MCF 10A (cell line): ENCODE results near the gene PTTG1IP2. TPM values are rescaled to one million over a fixed set of nuclear protein-coding genes. Genes with fewer than 3 reads are reported as not detected.

ENCODE experiments used
- BruUV-seq: library from RNA; stranded (reverse); fragments of 400-500 nt; replicated peaks from 2 replicates; lab custom pipeline; 2021; lab: Mats Ljungman, UMichigan
- CTCF ChIA-PET: fragments of 300-600 bp; sonication (Branson Sonifier 250); formaldehyde crosslinking; extraction: SDS; loops from one replicate; lab custom pipeline; 2021; ENCODE audit warnings: antibody characterized with exemption, inconsistent platforms; lab: Yijun Ruan, JAX
- POLR2A ChIA-PET: fragments of 300-600, 350-650 bp; sonication (Branson Sonifier 250); formaldehyde crosslinking; extraction: SDS; loops from one replicate; lab custom pipeline; 2020; ENCODE audit warnings: antibody characterized with exemption, inconsistent platforms; lab: Yijun Ruan, JAX
- DNase-seq: peaks from one replicate; pipeline ENCODE4 v3.0.0-alpha.2; 2018; ENCODE audit not compliant: unreplicated experiment
- H3K27ac Mint-ChIP-seq: one replicate; pipeline ENCODE4 v1.8.0; 2022; ENCODE audit warnings: mild to moderate bottlenecking, low read depth, mixed read lengths; ENCODE audit not compliant: unreplicated experiment
- H3K27me3 Mint-ChIP-seq: one replicate; pipeline ENCODE4 v1.8.0; 2022; ENCODE audit warnings: mixed read lengths; ENCODE audit not compliant: insufficient read depth, unreplicated experiment
- H3K36me3 Mint-ChIP-seq: one replicate; pipeline ENCODE4 v1.8.0; 2022; ENCODE audit warnings: mild to moderate bottlenecking, moderate library complexity, mixed read lengths; ENCODE audit not compliant: insufficient read depth, unreplicated experiment
- H3K4me1 Mint-ChIP-seq: one replicate; pipeline ENCODE4 v1.8.0; 2022; ENCODE audit warnings: mixed read lengths; ENCODE audit not compliant: insufficient read depth, unreplicated experiment
- H3K4me3 Mint-ChIP-seq: one replicate; pipeline ENCODE4 v1.8.0; 2022; ENCODE audit warnings: mild to moderate bottlenecking, moderate library complexity, mixed read lengths; ENCODE audit not compliant: unreplicated experiment
- H3K9me3 Mint-ChIP-seq: one replicate; pipeline ENCODE4 v1.8.0; 2022; ENCODE audit warnings: mixed read lengths; ENCODE audit not compliant: unreplicated experiment
- intact Hi-C: fragments of 100-400 bp; cut with micrococcal nuclease; formaldehyde crosslinking; loops from 2 replicates; pipeline ENCODE4 v1.14.1; 2022
- total RNA-seq: library from RNA; stranded (reverse); gene quantifications from 2 replicates; pipeline ENCODE4 v1.2.3, GENCODE V29; 2022
- TF ChIP-seq, protein P1 (sequence below): fragments of 200-600 bp; IDR thresholded peaks from one replicate; pipeline ENCODE4 v1.8.0; 2022; ENCODE audit warnings: antibody characterized with exemption, mild to moderate bottlenecking; ENCODE audit not compliant: unreplicated experiment

Gene PTTG1IP2
- total RNA-seq, 1 experiment from 2014 or later, result not detected

DNA sequence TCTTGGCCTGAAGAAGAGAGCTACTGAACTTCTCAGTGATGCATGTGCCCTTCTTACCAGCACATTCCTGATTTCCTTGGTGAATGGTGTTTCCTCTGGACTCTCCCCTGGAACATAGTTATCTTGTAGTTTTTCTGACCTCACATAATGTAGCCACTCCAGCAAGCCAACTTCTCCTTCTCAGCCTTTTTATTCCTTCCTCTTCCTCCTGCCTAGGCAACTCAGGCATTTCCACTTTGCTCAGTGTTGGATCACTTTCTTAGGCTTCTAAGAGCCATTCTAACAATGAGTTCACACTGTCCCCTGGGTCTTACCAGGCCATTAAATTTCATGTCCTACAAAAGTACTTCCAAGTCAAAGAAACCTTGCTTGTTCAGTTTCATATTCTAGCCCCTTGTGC is 3.6 kb upstream of the PTTG1IP2 start:
- ChIA-PET POLR2A (no interaction called here), CTCF (interaction anchor here (0.8 to 2.7 kb wide), 3 partner anchors 10 to 163 kb away, joined by 3 to 12 read pairs (median 6); no protein-coding TSS in a partner anchor)
- H3K27me3 Mint-ChIP-seq, result no peaks in the 10 kb centered on the region
- peaks cover 12% of the 10 kb centered on the region for H3K9me3 Mint-ChIP-seq
- H3K36me3 Mint-ChIP-seq, result no peaks in the 10 kb centered on the region
- H3K27ac Mint-ChIP-seq, result no peak overlapping the region
- peaks cover 6% of the 10 kb centered on the region for H3K4me1 Mint-ChIP-seq
- intact Hi-C loops, result no loop called here
- DNase-seq, result no peak
- TF ChIP-seq, protein P1, sequence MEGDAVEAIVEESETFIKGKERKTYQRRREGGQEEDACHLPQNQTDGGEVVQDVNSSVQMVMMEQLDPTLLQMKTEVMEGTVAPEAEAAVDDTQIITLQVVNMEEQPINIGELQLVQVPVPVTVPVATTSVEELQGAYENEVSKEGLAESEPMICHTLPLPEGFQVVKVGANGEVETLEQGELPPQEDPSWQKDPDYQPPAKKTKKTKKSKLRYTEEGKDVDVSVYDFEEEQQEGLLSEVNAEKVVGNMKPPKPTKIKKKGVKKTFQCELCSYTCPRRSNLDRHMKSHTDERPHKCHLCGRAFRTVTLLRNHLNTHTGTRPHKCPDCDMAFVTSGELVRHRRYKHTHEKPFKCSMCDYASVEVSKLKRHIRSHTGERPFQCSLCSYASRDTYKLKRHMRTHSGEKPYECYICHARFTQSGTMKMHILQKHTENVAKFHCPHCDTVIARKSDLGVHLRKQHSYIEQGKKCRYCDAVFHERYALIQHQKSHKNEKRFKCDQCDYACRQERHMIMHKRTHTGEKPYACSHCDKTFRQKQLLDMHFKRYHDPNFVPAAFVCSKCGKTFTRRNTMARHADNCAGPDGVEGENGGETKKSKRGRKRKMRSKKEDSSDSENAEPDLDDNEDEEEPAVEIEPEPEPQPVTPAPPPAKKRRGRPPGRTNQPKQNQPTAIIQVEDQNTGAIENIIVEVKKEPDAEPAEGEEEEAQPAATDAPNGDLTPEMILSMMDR, result no peak
- BruUV-seq, result no TSS peak
- no peak overlapping the region for H3K4me3 Mint-ChIP-seq

DNA sequence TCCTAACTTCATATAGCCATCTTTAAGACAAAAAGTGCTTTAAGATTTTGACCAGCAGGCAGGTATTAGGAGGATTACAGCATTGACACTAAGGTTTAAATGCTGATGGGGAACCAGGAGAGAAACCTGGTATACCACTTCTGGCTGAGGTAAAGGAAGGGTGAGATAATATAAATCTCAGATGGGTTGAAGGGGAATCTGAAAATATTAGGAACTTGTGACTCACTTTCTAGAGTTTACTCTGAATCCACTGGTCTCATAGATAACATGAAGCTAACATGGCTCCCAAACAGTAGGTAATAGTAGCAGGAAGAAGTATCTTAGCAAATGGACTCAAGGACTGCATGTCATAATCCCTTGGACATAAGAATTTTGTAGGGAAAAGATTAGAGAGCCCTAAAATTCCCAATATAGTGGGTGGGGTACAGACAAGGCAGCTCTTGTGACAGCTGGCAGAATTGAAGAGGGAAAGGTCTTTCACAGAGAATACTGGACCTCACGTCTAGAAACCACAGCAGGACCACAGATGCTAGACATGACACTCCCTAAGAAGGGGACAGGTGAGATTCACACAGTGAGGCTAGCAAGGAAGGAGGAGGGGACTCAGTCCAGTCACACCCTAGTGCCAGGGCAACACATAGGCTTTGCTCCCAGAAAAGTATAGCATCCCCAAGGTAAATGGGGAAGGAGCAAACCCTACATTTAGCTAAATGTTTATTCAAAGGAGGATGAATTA is 3.5 kb downstream of the PTTG1IP2 start:
- no peaks in the 10 kb centered on the region for H3K36me3 Mint-ChIP-seq
- BruUV-seq, result no TSS peak
- DNase-seq, result no peak
- intact Hi-C loops, result no loop called here
- no peaks in the 10 kb centered on the region for H3K27me3 Mint-ChIP-seq
- no peak overlapping the region for H3K4me3 Mint-ChIP-seq
- ChIA-PET CTCF (interaction anchor here (0.6 to 2.9 kb wide), 7 partner anchors 18 to 629 kb away, joined by 3 to 16 read pairs (median 4); no protein-coding TSS in a partner anchor), POLR2A (interaction anchor here (0.6 to 3.2 kb wide), 7 partner anchors 22 to 1403 kb away, joined by 3 to 7 read pairs (median 3); no protein-coding TSS in a partner anchor)
- H3K4me1 Mint-ChIP-seq, result peaks cover 33% of the 10 kb centered on the region
- H3K9me3 Mint-ChIP-seq, result peaks cover 7% of the 10 kb centered on the region
- TF ChIP-seq, protein P1, result no peak
- peak overlapping the region; percentile 86 for H3K27ac Mint-ChIP-seq

DNA sequence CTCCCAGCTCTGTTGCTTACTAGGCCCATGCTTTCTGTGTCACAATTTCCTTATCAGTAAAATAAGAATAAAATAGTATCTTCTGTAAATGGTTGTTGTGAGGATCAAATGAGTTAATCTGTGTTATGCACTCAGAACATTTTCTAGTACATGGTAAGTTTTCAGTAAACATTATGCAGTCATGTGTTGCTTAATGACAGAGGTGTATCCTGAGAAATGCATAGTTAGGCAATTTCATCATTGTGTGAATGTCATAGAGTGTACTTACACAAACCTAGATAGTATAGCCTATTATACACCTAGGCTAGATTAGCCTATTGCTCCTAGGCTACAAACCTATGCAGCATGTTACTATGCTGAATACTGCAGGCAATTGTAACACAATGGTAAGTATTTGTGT is 4.4 kb downstream of the PTTG1IP2 start:
- peaks cover 7% of the 10 kb centered on the region for H3K9me3 Mint-ChIP-seq
- H3K27ac Mint-ChIP-seq, result peak overlapping the region; percentile 86
- POLR2A ChIA-PET, result interaction anchor here (0.6 to 3.2 kb wide), 4 partner anchors 121 to 133 kb away, joined by 3 to 7 read pairs (median 4); no protein-coding TSS in a partner anchor
- H3K36me3 Mint-ChIP-seq, result no peaks in the 10 kb centered on the region
- H3K4me3 Mint-ChIP-seq, result no peak overlapping the region
- peaks cover 33% of the 10 kb centered on the region for H3K4me1 Mint-ChIP-seq
- BruUV-seq, result no TSS peak
- peak; percentile 68 for DNase-seq
- TF ChIP-seq, protein P1, result no peak
- CTCF ChIA-PET, result interaction anchor here (0.6 to 2.9 kb wide), 5 partner anchors 19 to 628 kb away, joined by 3 to 16 read pairs (median 4); no protein-coding TSS in a partner anchor
- no peaks in the 10 kb centered on the region for H3K27me3 Mint-ChIP-seq
- intact Hi-C loops, result no loop called here
